ENCODE measurements around the gene TARS3. TPM values are rescaled to one million over a fixed set of nuclear protein-coding genes. Genes with fewer than 3 reads are reported as not detected.

Gene TARS3
- total RNA-seq, 4 donors from 2014 or later = 7.7 to 36.3 (median 19.9) TPM

- Histone ChIP-seq H3K27ac (no peak overlapping the region), H3K9me3 (no peaks in the 10 kb centered on the region), H3K4me1 (no peaks in the 10 kb centered on the region), H3K36me3 (peaks cover 0 to 85% (median 0%) of the 10 kb centered on the region in 3 donors), H3K27me3 (no peaks in the 10 kb centered on the region), H3K4me3 (no peak overlapping the region)
- TF ChIP-seq POLR2A (IDR thresholded peaks at IDR 0.05) (no peak), CTCF (IDR thresholded peaks at IDR 0.05) (no peak)
- DNase-seq = no peak
Observed at GRCh38 chr15:101709466-101709865, 14.8 kb downstream of the TARS3 start.

- H3K4me1 ChIP-seq = no peaks in the 10 kb centered on the region
- H3K9me3 ChIP-seq = no peaks in the 10 kb centered on the region
- H3K27ac ChIP-seq = no peak overlapping the region
- H3K27me3 ChIP-seq = no peaks in the 10 kb centered on the region
- no peak overlapping the region for H3K4me3 ChIP-seq
- no peak for DNase-seq
- TF ChIP-seq CTCF (IDR thresholded peaks at IDR 0.05) = no peak
- no peak for TF ChIP-seq POLR2A (IDR thresholded peaks at IDR 0.05)
- peaks cover 0 to 76% (median 0%) of the 10 kb centered on the region in 3 donors for H3K36me3 ChIP-seq
Observed at GRCh38 chr15:101707983-101708382, 16.3 kb downstream of the TARS3 start.

- Histone ChIP-seq H3K36me3 (peaks cover 0 to 80% (median 0%) of the 10 kb centered on the region in 3 donors), H3K27me3 (no peaks in the 10 kb centered on the region), H3K4me3 (no peak overlapping the region), H3K27ac (no peak overlapping the region), H3K4me1 (no peaks in the 10 kb centered on the region), H3K9me3 (no peaks in the 10 kb centered on the region)
- DNase-seq = no peak
- TF ChIP-seq CTCF (IDR thresholded peaks at IDR 0.05) = no peak
- no peak for TF ChIP-seq POLR2A (IDR thresholded peaks at IDR 0.05)
Observed at GRCh38 chr15:101702077-101702476, 22.2 kb downstream of the TARS3 start.

GRCh38 chr15:101698314-101698713 lies 26.0 kb downstream of the TARS3 start:
- no peak for DNase-seq
- H3K27ac ChIP-seq = no peak overlapping the region

GRCh38 chr15:101697488-101697887 lies 26.8 kb downstream of the TARS3 start:
- H3K4me1 ChIP-seq = no peaks in the 10 kb centered on the region
- H3K4me3 ChIP-seq = no peak overlapping the region
- H3K27me3 ChIP-seq = no peaks in the 10 kb centered on the region
- H3K9me3 ChIP-seq = no peaks in the 10 kb centered on the region
- H3K27ac ChIP-seq = no peak overlapping the region
- peaks cover 0 to 80% (median 0%) of the 10 kb centered on the region in 3 donors for H3K36me3 ChIP-seq
- TF ChIP-seq POLR2A (IDR thresholded peaks at IDR 0.05) (no peak), CTCF (IDR thresholded peaks at IDR 0.05) (no peak)
- no peak for DNase-seq

More at GRCh38 chr15:101698314-101698713, 26.0 kb downstream of the TARS3 start:
- no peak overlapping the region for H3K4me3 ChIP-seq
- H3K27me3 ChIP-seq = no peaks in the 10 kb centered on the region
- H3K36me3 ChIP-seq = peaks cover 0 to 88% (median 0%) of the 10 kb centered on the region in 3 donors
- TF ChIP-seq CTCF (IDR thresholded peaks at IDR 0.05) (no peak), POLR2A (IDR thresholded peaks at IDR 0.05) (no peak)
- no peaks in the 10 kb centered on the region for H3K4me1 ChIP-seq
- no peaks in the 10 kb centered on the region for H3K9me3 ChIP-seq

GRCh38 chr15:101696829-101697228 lies 27.4 kb downstream of the TARS3 start:
- Histone ChIP-seq H3K4me3 (no peak overlapping the region), H3K9me3 (no peaks in the 10 kb centered on the region), H3K27ac (no peak overlapping the region), H3K27me3 (no peaks in the 10 kb centered on the region), H3K36me3 (peaks cover 0 to 73% (median 0%) of the 10 kb centered on the region in 3 donors), H3K4me1 (no peaks in the 10 kb centered on the region)
- DNase-seq = no peak
- TF ChIP-seq CTCF (IDR thresholded peaks at IDR 0.05) (no peak), POLR2A (IDR thresholded peaks at IDR 0.05) (no peak)

Data from Peyer's patch (tissue), 4 donors.